H9 (cell line): ENCODE results near the gene KLK3. TPM values are rescaled to one million over a fixed set of nuclear protein-coding genes. Genes with fewer than 3 reads are reported as not detected.

ENCODE experiments used
- DNase-seq: peaks from one replicate; pipeline ENCODE4 v3.0.0-alpha.2; 2017
- H2AFZ ChIP-seq: one replicate; pipeline ENCODE4 v1.6.1; 2013; ENCODE audit warnings: mild to moderate bottlenecking, low read length, control low read depth, moderate library complexity
- H2AK5ac ChIP-seq: 2 replicates; pipeline ENCODE4 v1.6.1; 2013; ENCODE audit warnings: low read length, control low read depth, mixed read lengths; ENCODE audit not compliant: insufficient read length
- H2BK120ac ChIP-seq: one replicate; pipeline ENCODE4 v1.6.1; 2013; ENCODE audit warnings: low read depth, mild to moderate bottlenecking, low read length, control low read depth, inconsistent platforms; ENCODE audit not compliant: poor library complexity, severe bottlenecking
- H2BK12ac ChIP-seq: 2 replicates; pipeline ENCODE4 v1.6.1; 2013; ENCODE audit warnings: low read length, control low read depth, mixed read lengths, low read depth; ENCODE audit not compliant: insufficient read length
- H2BK15ac ChIP-seq: 2 replicates; pipeline ENCODE4 v1.6.1; 2013; ENCODE audit warnings: low read depth, low read length, control low read depth
- H2BK20ac ChIP-seq: one replicate; pipeline ENCODE4 v1.6.1; 2013; ENCODE audit warnings: low read depth, mild to moderate bottlenecking, low read length, control low read depth, inconsistent platforms; ENCODE audit not compliant: poor library complexity, severe bottlenecking
- H2BK5ac ChIP-seq: 2 replicates; pipeline ENCODE4 v1.6.1; 2013; ENCODE audit warnings: low read length, control low read depth, mixed read lengths; ENCODE audit not compliant: insufficient read length
- H3K14ac ChIP-seq: 2 replicates; pipeline ENCODE4 v1.6.1; 2013; ENCODE audit warnings: low read length, control low read depth; ENCODE audit not compliant: insufficient read depth
- H3K18ac ChIP-seq: 2 replicates; pipeline ENCODE4 v1.6.1; 2013; ENCODE audit warnings: low read depth, mild to moderate bottlenecking, mixed read lengths, low read length, control low read depth; ENCODE audit not compliant: insufficient read length
- H3K23ac ChIP-seq: 2 replicates; pipeline ENCODE4 v1.6.1; 2013; ENCODE audit warnings: low read length, control low read depth, mixed read lengths, low read depth; ENCODE audit not compliant: insufficient read length
- H3K23me2 ChIP-seq: 2 replicates; pipeline ENCODE4 v1.6.1; 2013; ENCODE audit warnings: low read depth, mild to moderate bottlenecking, mixed read lengths, low read length, control low read depth; ENCODE audit not compliant: insufficient read length, poor library complexity, severe bottlenecking
- H3K27ac ChIP-seq: 2 replicates; pipeline ENCODE4 v1.5.1; 2013; ENCODE audit warnings: low read length, control low read depth, mixed read lengths, low read depth; ENCODE audit not compliant: insufficient read length
- H3K27me3 ChIP-seq: 2 replicates; pipeline ENCODE4 v1.6.1; 2013; ENCODE audit warnings: low read length, control low read depth, inconsistent platforms; ENCODE audit not compliant: insufficient read depth
- H3K4ac ChIP-seq: 2 replicates; pipeline ENCODE4 v1.6.1; 2013; ENCODE audit warnings: low read depth, mild to moderate bottlenecking, control low read depth, inconsistent platforms, low read length, moderate library complexity
- H3K4me1 ChIP-seq: 2 replicates; pipeline ENCODE4 v1.6.1; 2013; ENCODE audit warnings: low read length, control low read depth, inconsistent platforms; ENCODE audit not compliant: insufficient read depth
- H3K4me2 ChIP-seq: 2 replicates; pipeline ENCODE4 v1.6.1; 2013; ENCODE audit warnings: low read length, control low read depth, mixed read lengths; ENCODE audit not compliant: insufficient read length, insufficient read depth
- H3K56ac ChIP-seq: 2 replicates; pipeline ENCODE4 v1.6.1; 2013; ENCODE audit warnings: low read depth, mild to moderate bottlenecking, mixed read lengths, low read length, control low read depth; ENCODE audit not compliant: insufficient read length
- H3K79me1 ChIP-seq: 2 replicates; pipeline ENCODE4 v1.6.1; 2013; ENCODE audit warnings: low read depth, mild to moderate bottlenecking, moderate library complexity, low read length, control low read depth, inconsistent platforms; ENCODE audit not compliant: insufficient read depth, poor library complexity, severe bottlenecking
- H3K79me2 ChIP-seq: 2 replicates; pipeline ENCODE4 v1.6.1; 2013; ENCODE audit warnings: low read length, control low read depth, inconsistent platforms; ENCODE audit not compliant: insufficient read depth
- H3K9ac ChIP-seq: 2 replicates; pipeline ENCODE4 v1.6.1; 2013; ENCODE audit warnings: low read length, control low read depth, mixed read lengths; ENCODE audit not compliant: insufficient read length; ENCODE audit errors: extremely low read depth
- H3K9me3 ChIP-seq: one replicate; pipeline ENCODE4 v1.6.1; 2013; ENCODE audit warnings: low read depth, low read length, inconsistent platforms; ENCODE audit not compliant: control insufficient read depth
- H3T11ph ChIP-seq: one replicate; pipeline ENCODE4 v1.6.1; 2013; ENCODE audit warnings: mild to moderate bottlenecking, low read length, control low read depth, inconsistent platforms
- H4K20me1 ChIP-seq: one replicate; pipeline ENCODE4 v1.6.1; 2013; ENCODE audit not compliant: control insufficient read depth, insufficient read length, insufficient read depth
- H4K5ac ChIP-seq: 2 replicates; pipeline ENCODE4 v1.6.1; 2013; ENCODE audit warnings: low read depth, mild to moderate bottlenecking, mixed read lengths, low read length, control low read depth; ENCODE audit not compliant: insufficient read length
- H4K8ac ChIP-seq: replicated peaks from 2 replicates; pipeline ENCODE4 v1.6.1; 2013; ENCODE audit warnings: low read length, control low read depth, mixed read lengths, low read depth; ENCODE audit not compliant: insufficient read length
- H4K91ac ChIP-seq: 2 replicates; pipeline ENCODE4 v1.6.1; 2013; ENCODE audit warnings: low read depth, mild to moderate bottlenecking, moderate library complexity, mixed read lengths, low read length, control low read depth; ENCODE audit not compliant: insufficient read length
- H3K27ac Mint-ChIP-seq, 3 experiments: 2 replicates in 2 of 3; 3 replicates in 1 of 3; pipeline ENCODE4 v1.8.0; 2020 to 2021; ENCODE audit warnings: mixed read lengths in 3 of 3, mild to moderate bottlenecking in 1 of 3, moderate library complexity in 1 of 3
- H3K27me3 Mint-ChIP-seq: 2 replicates; pipeline ENCODE4 v1.8.0; 2021; ENCODE audit warnings: low read depth, mild to moderate bottlenecking, moderate library complexity, mixed read lengths
- H3K36me3 Mint-ChIP-seq, 3 experiments: 2 replicates in 2 of 3; 3 replicates in 1 of 3; pipeline ENCODE4 v1.8.0; 2020 to 2021; ENCODE audit warnings: low read depth in 3 of 3, mixed read lengths in 3 of 3; ENCODE audit not compliant: insufficient read depth in 1 of 3
- H3K4me1 Mint-ChIP-seq, 2 experiments: 2 replicates each; pipeline ENCODE4 v1.8.0; 2020; ENCODE audit warnings: mixed read lengths in 2 of 2
- H3K4me3 Mint-ChIP-seq, 2 experiments: 2 replicates in 1 of 2; 3 replicates in 1 of 2; pipeline ENCODE4 v1.8.0; 2020 to 2021; ENCODE audit warnings: mild to moderate bottlenecking in 2 of 2, mixed read lengths in 2 of 2, moderate library complexity in 1 of 2
- H3K9me3 Mint-ChIP-seq, 2 experiments: 2 replicates in 1 of 2; 3 replicates in 1 of 2; pipeline ENCODE4 v1.8.0; 2020; ENCODE audit warnings: mild to moderate bottlenecking in 2 of 2, mixed read lengths in 2 of 2, moderate library complexity in 1 of 2
- CTCF ChIP-seq: fragments of 200-600 bp; sonication (generic); conservative IDR thresholded peaks from 3 replicates; pipeline ENCODE4 v1.8.0; 2021; ENCODE audit warnings: antibody characterized with exemption, mild to moderate bottlenecking
- WGBS: extraction: QIAGEN DNeasy Blood & Tissue Kit; methylation state at CpG from one replicate; pipeline ENCODE4 v1.1.7; 2013; ENCODE audit warnings: missing lambda C conversion rate, low lambda C conversion rate, mixed read lengths; ENCODE audit not compliant: insufficient read length; ENCODE audit errors: extremely low coverage; 5-methylcytosine and 5-hydroxymethylcytosine counted together
- total RNA-seq: library from RNA; stranded (reverse); gene quantifications from 2 replicates; pipeline ENCODE4 v1.2.1, GENCODE V29; 2021

KLK3 gene
- total RNA-seq, 1 experiment from 2014 or later, result not detected

- H4K91ac ChIP-seq, result no peak overlapping the region
- H4K8ac ChIP-seq, result no peak overlapping the region
- Mint-ChIP-seq H3K27ac (no peak overlapping the region), H3K4me1 (peaks cover 33 to 42% of the 10 kb centered on the region in 2 experiments), H3K36me3 (peaks cover 0 to 2% (median 0%) of the 10 kb centered on the region in 3 experiments; a peak in 3 of 7 replicates), H3K9me3 (peaks cover 0 to 4% of the 10 kb centered on the region in 2 experiments; a peak in 2 of 5 replicates), H3K4me3 (peak overlapping the region; percentile 33 to 76), H3K27me3 (peaks cover 87% of the 10 kb centered on the region)
- no peaks in the 10 kb centered on the region for H4K20me1 ChIP-seq
- H4K5ac ChIP-seq, result no peak overlapping the region
- H3T11ph ChIP-seq, result no peak overlapping the region
- no peak overlapping the region for H2AK5ac ChIP-seq
- H2AFZ ChIP-seq, result no peak overlapping the region
- H3K9ac ChIP-seq, result no peak overlapping the region
- no peak for TF ChIP-seq CTCF
- H3K56ac ChIP-seq, result no peak overlapping the region
- no peak overlapping the region for H2BK12ac ChIP-seq
- H3K27me3 ChIP-seq, result peaks cover 11% of the 10 kb centered on the region
- H3K27ac ChIP-seq, result no peak overlapping the region
- H3K14ac ChIP-seq, result no peak overlapping the region
- no CpG with 5 or more reads among the region's 21 CpGs for WGBS
- no peak overlapping the region for H3K18ac ChIP-seq
- no peaks in the 10 kb centered on the region for H3K9me3 ChIP-seq
- peaks cover 8% of the 10 kb centered on the region for H3K23me2 ChIP-seq
- H2BK120ac ChIP-seq, result no peak overlapping the region
- no peak overlapping the region for H2BK20ac ChIP-seq
- peak overlapping the region; percentile 92 for H3K4me2 ChIP-seq
- H2BK15ac ChIP-seq, result no peak overlapping the region
- no peak overlapping the region for H3K23ac ChIP-seq
- H3K79me1 ChIP-seq, result no peaks in the 10 kb centered on the region
- no peak overlapping the region for H2BK5ac ChIP-seq
- no peaks in the 10 kb centered on the region for H3K79me2 ChIP-seq
- H3K4me1 ChIP-seq, result peaks cover 5% of the 10 kb centered on the region; the same call in 1 of the 2 replicates
- DNase-seq, result peak; percentile 67
- no peak overlapping the region for H3K4ac ChIP-seq
Measured at GRCh38 chr19:50820549-50821247, 34.0 kb upstream of the KLK3 start.
